ENCODE data around the gene PVALEF. TPM values are rescaled to one million over a fixed set of nuclear protein-coding genes. Genes with fewer than 3 reads are reported as not detected.

Gene PVALEF
- polyA plus RNA-seq, 4 donors: 0.27 to 0.39 (median 0.38) TPM; not detected in 1

DNA sequence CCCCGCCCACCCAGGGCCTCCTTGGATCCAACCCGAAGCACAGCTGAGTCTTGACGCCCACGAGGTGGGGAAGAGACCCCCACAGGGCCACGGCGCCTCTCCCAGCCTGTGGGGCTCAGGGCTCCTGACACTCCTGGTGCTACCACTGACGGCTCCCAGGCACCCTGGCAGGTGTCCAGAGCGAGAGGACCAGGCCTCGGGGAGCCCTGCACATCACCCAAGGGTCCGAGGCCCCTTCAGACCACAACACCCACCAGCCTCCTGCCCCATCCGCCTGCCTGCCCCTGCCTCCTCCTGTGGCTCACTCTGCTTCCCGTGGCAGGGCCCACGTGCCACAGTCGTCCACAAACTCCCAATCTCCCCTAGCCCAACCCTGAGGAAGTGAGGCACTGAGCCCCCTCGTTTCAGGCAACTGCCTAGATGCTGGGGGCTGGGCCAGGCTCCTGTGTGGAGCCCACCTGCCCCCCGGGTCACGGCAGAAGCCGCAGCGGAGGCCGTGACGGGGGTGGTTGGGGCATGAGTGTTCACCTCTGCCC lies 29.0 kb downstream of the PVALEF start:
- DNase-seq (ENCODE audit: low read depth in 4 of 4, low spot score in 3 of 4): no peak

GRCh38 chr17:81194941-81195901 lies 29.9 kb downstream of the PVALEF start:
- DNase-seq (ENCODE audit: low read depth in 4 of 4, low spot score in 3 of 4): no peak

DNA sequence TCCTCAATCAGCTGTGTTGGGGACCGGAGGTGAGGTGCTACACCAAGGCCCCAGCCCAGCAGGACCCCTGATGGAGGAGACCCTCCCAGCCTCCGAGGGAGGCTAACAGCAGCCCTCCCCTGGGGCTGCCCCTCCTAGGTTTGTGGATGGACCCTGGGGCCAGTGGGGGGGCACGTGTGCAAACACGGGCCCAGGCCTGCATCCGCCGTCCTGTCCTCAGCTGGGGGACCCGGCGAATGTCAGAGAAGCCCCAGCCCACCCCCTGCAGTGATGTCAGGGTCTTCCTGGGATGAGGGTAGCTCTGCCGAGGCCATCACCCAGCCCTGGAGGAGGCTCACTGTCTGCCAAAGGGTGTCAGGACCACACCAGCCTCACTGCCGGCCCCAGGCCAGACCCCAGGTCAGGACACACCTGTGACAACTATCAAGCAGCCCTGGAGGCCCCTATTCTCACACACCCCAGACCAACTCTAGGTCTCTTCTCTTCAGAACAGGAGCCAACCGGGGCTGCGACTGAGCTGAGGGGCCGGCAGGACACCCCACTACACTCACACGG lies 30.7 kb downstream of the PVALEF start:
- DNase-seq (ENCODE audit: low read depth in 4 of 4, low spot score in 3 of 4): no peak

DNA sequence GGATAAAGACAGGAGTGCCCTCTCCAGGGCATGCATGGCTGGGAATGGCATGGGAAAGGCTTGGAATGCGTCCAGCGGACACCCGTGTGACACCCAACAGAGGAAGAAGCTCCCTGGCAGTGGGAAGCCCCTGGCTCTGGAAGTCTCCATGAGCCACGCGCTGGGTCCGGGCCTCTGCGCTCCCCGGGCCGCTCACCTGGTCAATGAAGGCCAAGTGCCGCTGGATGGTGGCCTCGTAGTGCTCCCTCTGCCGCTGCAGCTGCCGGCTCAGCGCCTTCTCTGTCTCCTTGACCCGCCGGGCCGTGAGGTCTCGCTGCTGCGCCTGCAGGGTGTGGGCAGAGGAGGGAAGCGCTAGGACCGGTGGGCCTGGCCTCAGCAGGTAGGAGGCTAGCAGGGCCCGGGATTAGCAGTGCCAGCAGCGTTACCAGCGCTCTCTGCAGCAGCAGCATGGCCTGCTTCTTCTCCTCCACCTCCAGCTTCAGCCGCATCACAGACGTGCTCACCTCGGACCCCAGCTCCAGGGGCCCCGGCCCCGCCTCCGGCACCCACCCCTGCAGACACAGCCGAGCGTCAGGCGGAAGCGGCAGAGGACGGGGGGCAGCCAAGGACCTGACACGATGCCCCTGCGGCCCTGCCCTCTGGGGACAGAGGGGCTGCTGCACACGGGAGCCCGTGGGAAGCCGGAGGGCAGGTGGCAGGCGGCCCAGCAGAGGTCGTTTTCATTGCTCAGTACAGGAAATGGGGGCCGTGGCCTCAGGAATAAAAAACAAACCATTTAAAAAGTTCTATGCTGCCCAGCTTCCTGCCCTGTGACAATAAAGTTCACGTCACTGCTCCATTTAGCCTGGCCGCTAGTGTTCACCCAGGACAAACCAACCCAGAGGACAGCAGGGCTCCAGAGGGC lies 31.4 kb downstream of the PVALEF start:
- DNase-seq (ENCODE audit: low read depth in 4 of 4, low spot score in 3 of 4): no peak

DNA sequence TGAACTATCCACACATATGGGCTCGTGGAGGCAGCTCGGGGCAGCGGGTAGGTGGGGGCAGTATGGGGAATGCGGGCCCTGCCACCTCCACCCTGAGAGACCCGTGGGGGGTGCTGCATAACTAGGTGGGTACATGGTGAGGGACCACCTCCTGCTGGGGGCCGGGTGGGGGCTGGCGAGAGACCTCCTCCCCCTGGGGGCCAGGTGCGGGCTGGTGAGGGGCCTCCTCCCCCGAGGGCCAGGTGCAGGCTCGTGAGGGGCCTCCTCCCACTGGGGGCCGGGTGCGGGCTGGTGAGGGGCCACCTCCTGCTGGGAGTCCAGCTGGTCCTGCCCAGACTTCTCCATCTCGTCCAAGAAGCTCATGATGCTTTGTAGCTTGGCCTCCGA lies 32.1 kb downstream of the PVALEF start:
- no peak for DNase-seq (ENCODE audit: low read depth in 4 of 4, low spot score in 3 of 4)

GRCh38 chr17:81197831-81198490 lies 32.7 kb downstream of the PVALEF start:
- no peak for DNase-seq (ENCODE audit: low read depth in 4 of 4, low spot score in 3 of 4)

DNA sequence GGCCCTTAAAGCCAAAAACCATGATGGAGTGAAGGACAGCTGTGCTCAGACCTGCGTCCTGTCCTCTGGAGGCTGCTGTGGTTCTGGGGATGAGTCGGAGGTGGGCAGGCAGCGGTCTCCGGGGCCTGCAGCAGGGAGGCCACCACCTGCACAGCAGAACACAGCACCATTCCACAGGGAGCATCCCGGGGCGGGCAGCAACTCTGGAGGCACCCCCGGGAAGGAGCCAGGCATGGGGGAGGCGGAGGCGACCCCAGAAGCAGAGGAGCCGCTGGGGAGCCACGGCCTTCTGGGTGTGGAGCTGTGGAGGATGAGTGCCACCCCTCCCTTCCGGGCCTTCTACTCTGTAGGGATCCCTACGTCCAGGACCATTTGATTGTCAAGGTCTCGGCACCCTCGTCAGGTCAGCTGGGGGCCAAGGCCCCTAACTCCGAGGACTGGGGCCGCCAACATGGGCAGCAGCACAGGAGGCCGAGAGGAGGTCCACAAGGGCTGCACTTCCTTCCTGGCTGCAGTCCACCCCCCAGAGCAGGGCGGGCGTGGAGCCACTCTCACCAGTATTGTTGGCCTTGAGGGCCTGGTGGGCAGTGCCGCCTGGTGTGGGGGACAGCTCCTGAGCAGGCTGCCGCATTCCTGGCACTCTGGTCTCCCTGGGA lies 33.6 kb downstream of the PVALEF start:
- no peak for DNase-seq (ENCODE audit: low read depth in 4 of 4, low spot score in 3 of 4)

GRCh38 chr17:81199482-81199830 lies 34.1 kb downstream of the PVALEF start:
- no peak for DNase-seq (ENCODE audit: low read depth in 4 of 4, low spot score in 3 of 4)

DNA sequence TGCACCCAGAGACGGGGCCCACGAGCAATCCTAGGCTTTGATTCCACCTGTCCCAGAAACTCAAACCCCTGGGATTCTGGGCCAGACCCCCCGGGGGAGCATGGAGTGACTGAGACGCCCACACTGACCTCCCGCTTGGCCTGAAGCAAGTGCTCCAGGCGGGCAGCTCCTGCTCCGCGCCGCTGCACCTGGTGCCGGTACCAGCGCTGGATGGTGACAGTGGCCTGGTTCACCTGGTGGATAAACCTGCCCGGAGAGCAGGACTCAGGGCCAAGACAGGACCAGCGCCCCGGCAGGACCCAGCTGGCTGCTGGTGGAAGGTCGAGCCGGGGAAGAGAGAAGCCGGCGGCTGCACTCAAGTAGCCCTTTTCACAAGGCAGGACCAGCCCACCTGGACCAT lies 34.9 kb downstream of the PVALEF start:
- DNase-seq (ENCODE audit: low read depth in 4 of 4, low spot score in 3 of 4): no peak

DNA sequence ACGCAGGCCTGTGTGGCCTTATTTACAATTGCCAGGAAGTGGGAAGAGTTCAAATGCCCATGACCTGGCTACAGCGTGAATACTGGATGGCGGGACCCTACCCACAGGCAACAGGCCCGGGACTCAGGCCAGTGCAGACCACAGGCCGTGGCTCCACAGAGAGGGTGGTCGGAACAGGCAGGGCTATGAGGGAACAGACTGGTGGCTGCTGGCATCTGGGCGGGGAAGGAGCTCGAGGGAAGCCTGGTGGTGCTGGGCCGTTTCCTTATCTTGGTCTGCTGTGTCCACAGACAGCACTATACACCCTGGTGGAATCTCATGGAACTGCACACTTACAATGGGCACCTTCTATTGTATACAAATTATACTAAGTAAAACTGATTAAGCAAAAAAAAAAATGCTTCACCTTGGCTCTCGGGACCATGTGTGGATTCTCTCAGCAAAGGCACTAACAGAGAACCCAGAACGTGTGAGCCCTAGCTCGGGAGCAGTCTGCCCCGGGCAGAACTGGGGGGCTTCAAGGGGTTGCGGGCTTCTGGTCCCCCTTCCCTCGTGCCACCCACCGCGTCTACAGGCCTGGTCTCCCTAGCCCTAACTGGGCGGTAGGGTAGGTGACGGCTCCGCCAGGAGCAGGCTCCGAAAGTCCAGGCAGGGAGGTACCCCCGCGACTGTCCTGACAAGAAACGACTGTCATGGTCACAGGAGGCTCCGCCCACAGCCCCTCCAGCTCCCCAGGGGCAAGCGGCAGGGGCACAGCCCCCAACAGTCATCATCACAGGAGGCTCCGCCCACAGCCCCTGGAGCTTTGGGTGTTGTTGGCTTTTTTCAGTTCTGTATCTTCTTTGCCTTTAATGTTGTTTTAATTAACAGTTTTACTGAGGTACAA lies 35.6 kb downstream of the PVALEF start:
- no peak for DNase-seq (ENCODE audit: low read depth in 4 of 4, low spot score in 3 of 4)

DNA sequence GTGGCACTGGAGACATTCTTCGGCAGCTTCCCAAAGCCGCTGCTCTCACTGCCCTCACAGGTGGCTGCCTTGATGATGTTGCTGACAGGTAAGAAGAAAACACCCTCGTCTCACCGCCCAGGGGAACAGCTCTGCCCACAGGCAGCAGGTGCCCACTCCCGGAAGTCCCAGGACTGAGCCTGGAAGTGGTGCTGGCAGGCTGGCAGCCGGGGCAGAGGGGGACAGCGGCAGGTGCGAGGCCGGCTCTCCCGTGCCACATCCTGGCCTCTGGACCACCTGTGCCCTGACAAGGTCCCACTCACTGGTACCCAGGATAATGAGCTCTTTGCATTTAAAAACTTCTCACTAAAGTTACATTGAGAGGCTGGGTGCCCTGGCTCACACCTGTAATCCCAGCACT lies 37.0 kb downstream of the PVALEF start:
- DNase-seq (ENCODE audit: low read depth in 4 of 4, low spot score in 3 of 4): no peak

DNA sequence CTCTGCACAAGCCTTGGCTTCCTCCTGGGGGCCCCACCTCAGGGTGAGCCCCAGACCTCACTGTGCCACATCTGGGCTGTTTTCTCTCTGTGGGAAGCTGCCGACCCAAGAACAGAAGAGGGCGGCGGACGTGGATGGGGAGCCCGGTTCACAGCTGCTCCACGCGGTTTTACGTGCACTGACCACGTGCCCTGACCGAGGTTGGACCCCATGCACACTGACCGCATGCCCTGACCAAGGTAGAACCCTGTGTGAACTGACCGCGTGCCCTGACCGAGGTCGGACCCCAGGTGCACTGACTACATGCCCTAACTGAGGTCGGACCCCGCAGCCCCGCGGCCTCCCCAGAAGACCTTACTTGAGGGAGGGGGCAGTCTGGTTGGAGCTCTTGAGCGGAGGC lies 37.8 kb downstream of the PVALEF start:
- DNase-seq (ENCODE audit: low read depth in 4 of 4, low spot score in 3 of 4): no peak

- DNase-seq (ENCODE audit: low read depth in 4 of 4, low spot score in 3 of 4): no peak
Measured at GRCh38 chr17:81204578-81204977, 39.3 kb downstream of the PVALEF start.

DNA sequence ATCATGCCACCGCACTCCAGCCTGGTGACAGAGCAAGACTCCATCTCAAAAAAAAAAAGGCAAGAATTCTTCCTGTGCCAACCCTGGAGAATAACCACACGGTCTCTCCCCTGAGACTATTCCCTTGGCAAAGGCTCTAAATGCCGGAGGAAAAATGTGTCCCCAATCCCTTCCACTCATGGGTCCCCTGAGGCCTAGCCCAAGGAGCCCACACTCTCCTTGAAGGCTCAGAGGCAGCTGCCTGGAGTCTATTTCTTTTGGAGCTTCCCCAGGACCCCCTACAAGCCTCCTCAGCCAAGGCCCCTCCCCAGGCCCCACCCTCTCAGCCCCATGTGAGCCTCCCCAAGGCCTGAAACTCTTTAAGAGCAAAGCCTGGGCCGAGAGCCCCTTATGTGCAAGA lies 40.9 kb downstream of the PVALEF start:
- DNase-seq (ENCODE audit: low read depth in 4 of 4, low spot score in 3 of 4): no peak

GRCh38 chr17:81206657-81207056 lies 41.4 kb downstream of the PVALEF start:
- no peak for DNase-seq (ENCODE audit: low read depth in 4 of 4, low spot score in 3 of 4)

DNA sequence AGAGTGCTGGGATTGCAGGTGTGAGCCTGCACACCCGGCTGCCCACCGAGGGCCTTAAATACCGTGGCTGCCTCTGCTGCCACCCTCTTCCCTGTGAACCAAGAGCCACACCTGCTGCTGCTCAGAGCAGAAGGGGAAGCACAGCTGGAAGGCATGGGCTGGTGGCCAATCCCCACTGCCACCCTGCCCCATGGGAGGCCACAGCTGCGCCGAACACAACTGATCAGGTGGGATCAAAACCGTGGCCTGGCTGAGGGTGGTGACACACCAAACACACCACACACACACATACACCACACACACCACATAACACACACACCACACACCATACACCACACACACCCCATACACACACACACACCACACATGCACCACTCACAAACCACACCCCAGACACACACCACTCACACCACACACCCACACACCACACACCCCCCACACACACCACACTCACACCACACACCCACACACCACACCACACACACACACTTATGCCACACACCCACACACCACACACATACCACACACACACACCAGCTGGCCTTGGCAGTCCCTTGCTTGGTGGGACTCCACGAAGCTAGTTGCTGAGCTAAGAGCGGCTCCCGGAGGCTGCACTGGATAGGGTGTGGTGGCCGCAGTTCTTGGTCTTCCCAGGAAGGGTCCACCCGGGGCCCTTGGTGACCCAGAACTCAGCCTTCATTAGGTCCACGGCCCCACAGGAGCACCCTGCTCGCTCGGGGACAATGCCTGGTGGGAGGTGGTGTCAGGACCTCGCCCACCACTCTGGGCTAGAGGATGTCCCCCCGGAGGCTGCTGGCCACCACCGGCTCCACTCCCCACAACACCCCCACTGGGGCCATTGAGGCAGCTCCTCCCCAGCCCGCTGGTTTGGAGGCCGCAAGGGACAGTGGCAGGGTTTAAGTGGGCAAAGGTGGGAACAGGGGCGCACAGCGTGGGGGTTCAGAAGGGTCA lies 42.6 kb downstream of the PVALEF start:
- DNase-seq (ENCODE audit: low read depth in 4 of 4, low spot score in 3 of 4): no peak

GRCh38 chr17:81208651-81209050 lies 43.3 kb downstream of the PVALEF start:
- no peak for DNase-seq (ENCODE audit: low read depth in 4 of 4, low spot score in 3 of 4)

GRCh38 chr17:81209141-81209540 lies 43.8 kb downstream of the PVALEF start:
- DNase-seq (ENCODE audit: low read depth in 4 of 4, low spot score in 3 of 4): no peak
